B cell (primary cell): Measurements from ENCODE around the gene TRIM47. TPM values are rescaled to one million over a fixed set of nuclear protein-coding genes. Genes with fewer than 3 reads are reported as not detected.

Experiments
- ATAC-seq: fragments of 200-7000 bp; cut with Tn5 transposase; one replicate; pipeline ENCODE4 v1.10.0; 2021; ENCODE audit warnings: low read depth, mild to moderate bottlenecking, moderate number of reproducible peaks, moderate library complexity
- CTCF ChIA-PET: fragments of 350-600 bp; sonication (Branson Sonifier 250); formaldehyde crosslinking; loops from one replicate; lab custom pipeline; 2021; ENCODE audit warnings: antibody characterized with exemption, inconsistent platforms; lab: Charles Lee
- POLR2A ChIA-PET: fragments of 350-600 bp; sonication (Branson Sonifier 250); formaldehyde crosslinking; loops from one replicate; lab custom pipeline; 2021; ENCODE audit warnings: antibody characterized with exemption; lab: Charles Lee
- DNase-seq: peaks from one replicate; pipeline ENCODE4 v3.0.0; 2013
- H2AFZ ChIP-seq: 2 replicates; pipeline ENCODE4 v1.6.1; 2012; ENCODE audit warnings: mild to moderate bottlenecking, low read depth, low read length; ENCODE audit not compliant: insufficient read depth, poor library complexity, severe bottlenecking
- H3K27ac ChIP-seq, 2 donors: 1 replicate in 1 of 2; 2 replicates in 1 of 2; pipeline ENCODE4 v1.5.1; 2012 to 2013; ENCODE audit warnings: low read length in 2 of 2, mild to moderate bottlenecking in 2 of 2, moderate library complexity in 1 of 2
- H3K27me3 ChIP-seq, 4 experiments: fragments of 200-600 bp in 1 of 4; sonication (generic) in 1 of 4; replicated peaks in 1 of 4; 1 replicate in 2 of 4; 2 replicates in 2 of 4; pipeline versions ENCODE4 v1.6.1 to v1.7.0; 2013 to 2016; ENCODE audit warnings: low read length in 3 of 4, mild to moderate bottlenecking in 2 of 4, mixed read lengths in 1 of 4, moderate library complexity in 1 of 4; ENCODE audit not compliant: insufficient read depth in 4 of 4, control insufficient read depth in 3 of 4; ENCODE audit errors: control extremely low read depth in 1 of 4
- H3K36me3 ChIP-seq, 2 experiments: replicated peaks in 1 of 2; 1 replicate in 1 of 2; 2 replicates in 1 of 2; pipeline versions ENCODE4 v1.6.1 to v1.7.1; 2013; ENCODE audit warnings: low read length in 1 of 2; ENCODE audit not compliant: insufficient read depth in 2 of 2, control insufficient read depth in 1 of 2; ENCODE audit errors: control extremely low read depth in 1 of 2, extremely low read depth in 1 of 2
- H3K4me1 ChIP-seq, 2 donors: fragments of 200-600 bp in 1 of 2; sonication (generic) in 1 of 2; 1 replicate in 1 of 2; 2 replicates in 1 of 2; pipeline versions ENCODE4 v1.5.1 to v1.6.1; 2013 to 2017; ENCODE audit warnings: low read length in 2 of 2; ENCODE audit not compliant: control insufficient read depth in 2 of 2, insufficient read depth in 2 of 2
- H3K4me2 ChIP-seq: replicated peaks from 2 replicates; pipeline ENCODE3; 2012; ENCODE audit warnings: mild to moderate bottlenecking, low read depth, low read length; ENCODE audit not compliant: poor library complexity, severe bottlenecking
- H3K4me3 ChIP-seq, 5 experiments: fragments of 200-600 bp in 1 of 5; sonication (generic) in 1 of 5; 1 replicate in 3 of 5; 2 replicates in 2 of 5; pipeline versions ENCODE4 v1.5.1 to v1.7.0; 2011 to 2016; ENCODE audit warnings: low read length in 4 of 5, mild to moderate bottlenecking in 4 of 5, low read depth in 2 of 5, control low read depth in 1 of 5, moderate library complexity in 1 of 5; ENCODE audit not compliant: insufficient read depth in 1 of 5; ENCODE audit errors: control extremely low read depth in 1 of 5, extremely low read depth in 1 of 5
- H3K79me2 ChIP-seq: fragments of 200-600 bp; sonication (generic); one replicate; pipeline ENCODE4 v1.6.0; 2016; ENCODE audit warnings: low read length; ENCODE audit not compliant: control insufficient read depth, insufficient read depth
- H3K9ac ChIP-seq: fragments of 200-600 bp; sonication (generic); 2 replicates; pipeline ENCODE4 v1.6.1; 2017; ENCODE audit warnings: mild to moderate bottlenecking, low read length, moderate library complexity
- H3K9me3 ChIP-seq, 3 donors: one replicate each; pipeline versions ENCODE4 v1.6.1 to v1.7.1; 2013; ENCODE audit warnings: low read length in 2 of 3; ENCODE audit not compliant: control insufficient read depth in 2 of 3, insufficient read depth in 1 of 3; ENCODE audit errors: control extremely low read depth in 1 of 3
- H4K20me1 ChIP-seq: 2 replicates; pipeline ENCODE4 v1.6.0; 2012; ENCODE audit warnings: mild to moderate bottlenecking, low read length; ENCODE audit not compliant: insufficient read depth, control insufficient read depth, poor library complexity, severe bottlenecking
- H3K27ac Mint-ChIP-seq: one replicate; pipeline ENCODE4 v1.8.0; 2021; ENCODE audit warnings: mixed read lengths
- H3K27me3 Mint-ChIP-seq: one replicate; pipeline ENCODE4 v1.8.0; 2021; ENCODE audit warnings: mixed read lengths
- H3K4me1 Mint-ChIP-seq: one replicate; pipeline ENCODE4 v1.8.0; 2021; ENCODE audit warnings: mixed read lengths
- H3K4me3 Mint-ChIP-seq: one replicate; pipeline ENCODE4 v1.8.0; 2021; ENCODE audit warnings: mixed read lengths
- H3K9me3 Mint-ChIP-seq: one replicate; pipeline ENCODE4 v1.8.0; 2022; ENCODE audit warnings: mixed read lengths; ENCODE audit not compliant: insufficient read depth
- CTCF ChIP-seq: fragments of 200-600 bp; IDR thresholded peaks from one replicate; pipeline ENCODE4 v1.8.0; 2022; ENCODE audit warnings: antibody characterized with exemption, mild to moderate bottlenecking
- EZH2 ChIP-seq: IDR thresholded peaks from 2 replicates; pipeline ENCODE4 v1.6.1; 2012; ENCODE audit warnings: borderline replicate concordance, low read depth, mild to moderate bottlenecking, moderate library complexity, low read length; ENCODE audit not compliant: insufficient read depth, poor library complexity, severe bottlenecking
- WGBS: methylation state at CpG from one replicate; pipeline ENCODE4 v1.1.5; 2013; ENCODE audit warnings: missing lambda C conversion rate; ENCODE audit not compliant: insufficient coverage; 5-methylcytosine and 5-hydroxymethylcytosine counted together
- intact Hi-C: fragments of 100-400 bp; cut with micrococcal nuclease; formaldehyde crosslinking; loops from one replicate; pipeline ENCODE4 v1.10.0; 2022
- polyA plus RNA-seq: library from polyadenylated mRNA; depleted of rRNA; stranded (reverse); fragments of >200 nt; gene quantifications from 2 replicates; pipeline ENCODE4 v1.2.3, GENCODE V29; 2012
- total RNA-seq, 2 donors: library from RNA; stranded (reverse); fragments of 120-200 nt in 1 of 2; gene quantifications; 1 replicate in 1 of 2; 2 replicates in 1 of 2; pipeline versions ENCODE4 v1.2.3 to v1.2.4, GENCODE V29; 2013 to 2022

TRIM47 gene
- total and polyA plus RNA-seq, 2 donors (not counting 1 experiment from before 2014, with no cell fraction given): 6.4 to 8.3 TPM

- Histone ChIP-seq H3K79me2 (peaks cover 17% of the 10 kb centered on the region), H2AFZ (no peak overlapping the region), H3K27me3 (no peaks in the 10 kb centered on the region), H3K36me3 (peaks cover 0 to 48% of the 10 kb centered on the region in 2 experiments), H3K9me3 (no peaks in the 10 kb centered on the region), H3K27ac (no peak overlapping the region), H4K20me1 (peaks cover 14% of the 10 kb centered on the region), H3K9ac (no peak overlapping the region), H3K4me2 (no peak overlapping the region), H3K4me1 (peaks cover 7 to 23% of the 10 kb centered on the region in 2 donors), H3K4me3 (no peak overlapping the region)
- WGBS: 90% methylated on average over 13 of the region's 13 CpGs
- Mint-ChIP-seq H3K9me3 (no peaks in the 10 kb centered on the region), H3K4me3 (no peak overlapping the region), H3K27ac (no peak overlapping the region), H3K4me1 (peaks cover 15% of the 10 kb centered on the region), H3K27me3 (no peaks in the 10 kb centered on the region)
- intact Hi-C loops: loop anchor here (10.0 kb wide), 1 partner anchor 364 kb away; the partner anchor contains the start of gene UBALD2
- CTCF ChIA-PET: no interaction called here
- DNase-seq (no peak), ATAC-seq (no peak)
- TF ChIP-seq EZH2 (no peak), CTCF (no peak)
- POLR2A ChIA-PET: interaction anchor here (0.6 to 0.7 kb wide), 2 partner anchors 96 to 664 kb away, joined by 3 to 4 read pairs; no protein-coding TSS in a partner anchor
Measured at GRCh38 chr17:75900691-75901533, 22.5 kb upstream of the TRIM47 start.
